Astrocyte of the spinal cord (primary cell): Measurements from ENCODE around the gene MMS19.
"Not testable (repeated sequence)": the region's sequence is repeated elsewhere in the genome, so short reads cannot be mapped to it uniquely, and the experiment has no call there.

Experiments used
- DNase-seq: peaks from one replicate; pipeline ENCODE4 v3.0.0; 2011; ENCODE audit warnings: low read depth, low spot score
- H3K4me3 ChIP-seq: 2 replicates; pipeline ENCODE4 v1.5.1; 2011; ENCODE audit warnings: low read depth, mild to moderate bottlenecking, low read length, moderate library complexity
- CTCF ChIP-seq: IDR thresholded peaks from 2 replicates; pipeline ENCODE4 v1.5.1; 2012; ENCODE audit warnings: low read depth, mild to moderate bottlenecking, low read length, inconsistent platforms
- in situ Hi-C: cut with HindIII; loops from 2 replicates; pipeline ENCODE4 v1.10.0; 2017; ENCODE audit warnings: low sequenced_read_pairs

Gene MMS19

GRCh38 chr10:97434055-97434454 is 64.2 kb downstream of the MMS19 start:
- H3K4me3 ChIP-seq: no peak overlapping the region
- DNase-seq: no peak
- no peak for TF ChIP-seq CTCF
- in situ Hi-C loops: no loop called here

GRCh38 chr10:97428572-97428981 is 69.6 kb downstream of the MMS19 start:
- in situ Hi-C loops: no loop called here
- no peak for DNase-seq
- TF ChIP-seq CTCF: no peak
- peak overlapping the region; percentile 29 for H3K4me3 ChIP-seq

GRCh38 chr10:97427571-97428179 is 70.5 kb downstream of the MMS19 start:
- in situ Hi-C loops: no loop called here
- no peak for TF ChIP-seq CTCF
- peak; percentile 12 for DNase-seq
- H3K4me3 ChIP-seq: peak overlapping the region; percentile 93

- H3K4me3 ChIP-seq: peak overlapping the region; percentile 93
- TF ChIP-seq CTCF: no peak
- DNase-seq: peak; percentile 18
- in situ Hi-C loops: no loop called here
Measured at GRCh38 chr10:97426776-97427570, 71.2 kb downstream of the MMS19 start.

GRCh38 chr10:97425964-97426775 is 72.1 kb downstream of the MMS19 start, which contains the start of gene PGAM1:
TSS of gene PGAM1 (plus strand) at chr10:97426191. CDS start at chr10:97426308, 117 bp downstream.
- DNase-seq: peak; percentile 96
- H3K4me3 ChIP-seq: peak within 1 kb of the TSS; percentile 93
- TF ChIP-seq CTCF: peak; percentile 70
- in situ Hi-C loops: no loop called here

- DNase-seq, in situ Hi-C loops, H3K4me3 ChIP-seq: not testable (repeated sequence)
Measured at GRCh38 chr10:97423757-97424098, 74.5 kb downstream of the MMS19 start.
